ENCODE data around the gene TFF2. TPM values are rescaled to one million over a fixed set of nuclear protein-coding genes. Genes with fewer than 3 reads are reported as not detected.

The TFF2 gene, protein sequence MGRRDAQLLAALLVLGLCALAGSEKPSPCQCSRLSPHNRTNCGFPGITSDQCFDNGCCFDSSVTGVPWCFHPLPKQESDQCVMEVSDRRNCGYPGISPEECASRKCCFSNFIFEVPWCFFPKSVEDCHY
- not detected in 2 replicates for polyA plus RNA-seq (2012; rRNA removed)
- polyA plus RNA-seq (2012; cell fraction: cytosol; rRNA removed) = not detected in 2 replicates
- not detected in 2 replicates for polyA plus RNA-seq (2012; cell fraction: nucleus; rRNA removed)

DNA sequence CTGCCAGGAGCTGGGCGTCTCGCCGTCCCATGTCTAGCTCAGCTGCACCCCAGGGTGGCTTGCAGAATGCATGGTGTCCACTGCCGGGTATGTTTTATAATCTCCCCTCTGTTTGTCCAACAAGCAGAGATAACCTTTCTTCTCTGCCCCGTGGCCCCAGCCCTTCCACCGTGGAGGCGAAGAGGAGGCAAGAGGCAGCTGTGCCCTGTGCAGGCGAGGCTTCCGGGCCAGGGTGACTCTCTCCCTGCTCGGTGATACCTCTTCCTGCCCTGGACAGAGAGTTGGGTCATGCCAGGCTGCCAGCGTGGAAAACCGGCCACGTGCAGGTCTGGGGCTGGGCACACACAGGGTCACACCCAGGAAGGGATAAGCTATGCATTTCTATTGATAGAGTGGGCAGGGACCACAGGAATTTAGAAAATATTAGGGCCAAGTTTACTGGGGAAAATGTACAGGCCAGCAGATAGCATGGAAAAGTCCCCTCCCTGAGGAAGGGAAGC, at the start of gene TFF2:
TFF2 (minus strand) TSS at position 68 of the 500 bp plus-strand sequence; CDS start at position 31, 37 bp downstream.
- DNase-seq = no peak

DNA sequence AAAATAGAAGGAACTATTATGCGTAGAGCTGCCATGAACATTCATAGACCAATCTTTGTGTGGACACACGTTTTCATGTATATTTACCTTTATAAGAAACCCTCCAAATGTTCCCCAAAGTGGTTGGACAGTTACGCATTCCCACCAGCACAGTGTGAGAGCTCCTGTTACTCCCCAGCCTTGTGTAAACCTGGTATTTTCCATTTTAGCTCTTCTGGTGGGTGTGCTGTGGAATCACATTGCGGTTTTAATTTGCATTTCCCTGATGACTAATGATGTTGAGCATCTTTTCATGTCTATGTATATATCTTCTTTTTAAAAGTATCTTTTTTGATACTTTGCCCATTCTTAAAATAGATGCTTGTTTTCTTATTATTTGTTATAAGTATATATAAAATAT, 49.7 kb upstream of the TFF2 start:
- no peaks in the 10 kb centered on the region for H3K9me3 ChIP-seq
- no peak for DNase-seq
- WGBS (ENCODE audit: low lambda C conversion rate) = 34% methylated on average over 4 of the region's 4 CpGs
- no peaks in the 10 kb centered on the region for H3K9me2 ChIP-seq
- H3K4me3 ChIP-seq (ENCODE audit: low read depth in 2 of 2, low read length in 1 of 2) = no peak overlapping the region
- ChIA-PET POLR2A (no interaction called here), CTCF (no interaction called here)
- no peaks in the 10 kb centered on the region for H3K79me2 ChIP-seq (ENCODE audit: insufficient read depth)
- no peak overlapping the region for H3K27ac ChIP-seq (ENCODE audit: low read depth in 2 of 2, low read length in 1 of 2)
- no peaks in the 10 kb centered on the region for H3F3A ChIP-seq (replicated peaks; ENCODE audit: insufficient read depth)
- no peaks in the 10 kb centered on the region for H3K27me3 ChIP-seq (ENCODE audit: insufficient read depth)
- H4K20me1 ChIP-seq (ENCODE audit: insufficient read depth) = no peaks in the 10 kb centered on the region
- no peak overlapping the region for H3K9ac ChIP-seq
- no peaks in the 10 kb centered on the region for H3K4me1 ChIP-seq (ENCODE audit: control insufficient read depth in 1 of 2, insufficient read depth in 2 of 2, low read depth in 1 of 2, low read length in 1 of 2)
- no peak overlapping the region for H3K4me2 ChIP-seq
- H3K36me3 ChIP-seq (replicated peaks in 1 of 2; ENCODE audit: control insufficient read depth in 1 of 2, insufficient read depth in 2 of 2, low read length in 1 of 2) = no peaks in the 10 kb centered on the region
- H2AFZ ChIP-seq (ENCODE audit: low read depth) = no peak overlapping the region
- no peak for TF ChIP-seq MEF2A (IDR thresholded peaks at IDR 0.05; ENCODE audit: borderline replicate concordance, low read depth)
- TF ChIP-seq, protein P1, sequence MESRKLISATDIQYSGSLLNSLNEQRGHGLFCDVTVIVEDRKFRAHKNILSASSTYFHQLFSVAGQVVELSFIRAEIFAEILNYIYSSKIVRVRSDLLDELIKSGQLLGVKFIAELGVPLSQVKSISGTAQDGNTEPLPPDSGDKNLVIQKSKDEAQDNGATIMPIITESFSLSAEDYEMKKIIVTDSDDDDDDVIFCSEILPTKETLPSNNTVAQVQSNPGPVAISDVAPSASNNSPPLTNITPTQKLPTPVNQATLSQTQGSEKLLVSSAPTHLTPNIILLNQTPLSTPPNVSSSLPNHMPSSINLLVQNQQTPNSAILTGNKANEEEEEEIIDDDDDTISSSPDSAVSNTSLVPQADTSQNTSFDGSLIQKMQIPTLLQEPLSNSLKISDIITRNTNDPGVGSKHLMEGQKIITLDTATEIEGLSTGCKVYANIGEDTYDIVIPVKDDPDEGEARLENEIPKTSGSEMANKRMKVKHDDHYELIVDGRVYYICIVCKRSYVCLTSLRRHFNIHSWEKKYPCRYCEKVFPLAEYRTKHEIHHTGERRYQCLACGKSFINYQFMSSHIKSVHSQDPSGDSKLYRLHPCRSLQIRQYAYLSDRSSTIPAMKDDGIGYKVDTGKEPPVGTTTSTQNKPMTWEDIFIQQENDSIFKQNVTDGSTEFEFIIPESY (IDR thresholded peaks at IDR 0.05; ENCODE audit: borderline replicate concordance, low read depth) = no peak
- no peak for TF ChIP-seq TEAD4 (IDR thresholded peaks at IDR 0.05; ENCODE audit: borderline replicate concordance, insufficient read depth)
- TF ChIP-seq NFIC (IDR thresholded peaks at IDR 0.05; ENCODE audit: borderline replicate concordance) = no peak
- no peak for TF ChIP-seq SMC3 (IDR thresholded peaks at IDR 0.05; ENCODE audit: low read depth, low read length)
- no peak for TF ChIP-seq TAF1 (IDR thresholded peaks at IDR 0.05; ENCODE audit: borderline replicate concordance, low read depth, low read length)
- TF ChIP-seq NRF1 (IDR thresholded peaks at IDR 0.05; ENCODE audit: low read depth, low read length) = no peak
- TF ChIP-seq GATA2 (CRISPR knock-in tag; IDR thresholded peaks at IDR 0.05) = no peak
- TF ChIP-seq, protein P2, sequence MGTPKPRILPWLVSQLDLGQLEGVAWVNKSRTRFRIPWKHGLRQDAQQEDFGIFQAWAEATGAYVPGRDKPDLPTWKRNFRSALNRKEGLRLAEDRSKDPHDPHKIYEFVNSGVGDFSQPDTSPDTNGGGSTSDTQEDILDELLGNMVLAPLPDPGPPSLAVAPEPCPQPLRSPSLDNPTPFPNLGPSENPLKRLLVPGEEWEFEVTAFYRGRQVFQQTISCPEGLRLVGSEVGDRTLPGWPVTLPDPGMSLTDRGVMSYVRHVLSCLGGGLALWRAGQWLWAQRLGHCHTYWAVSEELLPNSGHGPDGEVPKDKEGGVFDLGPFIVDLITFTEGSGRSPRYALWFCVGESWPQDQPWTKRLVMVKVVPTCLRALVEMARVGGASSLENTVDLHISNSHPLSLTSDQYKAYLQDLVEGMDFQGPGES (IDR thresholded peaks at IDR 0.05; ENCODE audit: low read depth, low read length) = no peak
- no peak for TF ChIP-seq SIN3A (IDR thresholded peaks at IDR 0.05; ENCODE audit: borderline replicate concordance, low read depth, low read length)
- TF ChIP-seq, protein P3, sequence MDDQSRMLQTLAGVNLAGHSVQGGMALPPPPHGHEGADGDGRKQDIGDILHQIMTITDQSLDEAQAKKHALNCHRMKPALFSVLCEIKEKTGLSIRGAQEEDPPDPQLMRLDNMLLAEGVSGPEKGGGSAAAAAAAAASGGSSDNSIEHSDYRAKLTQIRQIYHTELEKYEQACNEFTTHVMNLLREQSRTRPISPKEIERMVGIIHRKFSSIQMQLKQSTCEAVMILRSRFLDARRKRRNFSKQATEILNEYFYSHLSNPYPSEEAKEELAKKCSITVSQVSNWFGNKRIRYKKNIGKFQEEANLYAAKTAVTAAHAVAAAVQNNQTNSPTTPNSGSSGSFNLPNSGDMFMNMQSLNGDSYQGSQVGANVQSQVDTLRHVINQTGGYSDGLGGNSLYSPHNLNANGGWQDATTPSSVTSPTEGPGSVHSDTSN (IDR thresholded peaks at IDR 0.05) = no peak
- no peak for TF ChIP-seq EP300 (IDR thresholded peaks at IDR 0.05; ENCODE audit: borderline replicate concordance in 1 of 2, low read depth in 1 of 2, low read length in 1 of 2)
- no peak for TF ChIP-seq JUND (IDR thresholded peaks at IDR 0.05)
- TF ChIP-seq, protein P4, sequence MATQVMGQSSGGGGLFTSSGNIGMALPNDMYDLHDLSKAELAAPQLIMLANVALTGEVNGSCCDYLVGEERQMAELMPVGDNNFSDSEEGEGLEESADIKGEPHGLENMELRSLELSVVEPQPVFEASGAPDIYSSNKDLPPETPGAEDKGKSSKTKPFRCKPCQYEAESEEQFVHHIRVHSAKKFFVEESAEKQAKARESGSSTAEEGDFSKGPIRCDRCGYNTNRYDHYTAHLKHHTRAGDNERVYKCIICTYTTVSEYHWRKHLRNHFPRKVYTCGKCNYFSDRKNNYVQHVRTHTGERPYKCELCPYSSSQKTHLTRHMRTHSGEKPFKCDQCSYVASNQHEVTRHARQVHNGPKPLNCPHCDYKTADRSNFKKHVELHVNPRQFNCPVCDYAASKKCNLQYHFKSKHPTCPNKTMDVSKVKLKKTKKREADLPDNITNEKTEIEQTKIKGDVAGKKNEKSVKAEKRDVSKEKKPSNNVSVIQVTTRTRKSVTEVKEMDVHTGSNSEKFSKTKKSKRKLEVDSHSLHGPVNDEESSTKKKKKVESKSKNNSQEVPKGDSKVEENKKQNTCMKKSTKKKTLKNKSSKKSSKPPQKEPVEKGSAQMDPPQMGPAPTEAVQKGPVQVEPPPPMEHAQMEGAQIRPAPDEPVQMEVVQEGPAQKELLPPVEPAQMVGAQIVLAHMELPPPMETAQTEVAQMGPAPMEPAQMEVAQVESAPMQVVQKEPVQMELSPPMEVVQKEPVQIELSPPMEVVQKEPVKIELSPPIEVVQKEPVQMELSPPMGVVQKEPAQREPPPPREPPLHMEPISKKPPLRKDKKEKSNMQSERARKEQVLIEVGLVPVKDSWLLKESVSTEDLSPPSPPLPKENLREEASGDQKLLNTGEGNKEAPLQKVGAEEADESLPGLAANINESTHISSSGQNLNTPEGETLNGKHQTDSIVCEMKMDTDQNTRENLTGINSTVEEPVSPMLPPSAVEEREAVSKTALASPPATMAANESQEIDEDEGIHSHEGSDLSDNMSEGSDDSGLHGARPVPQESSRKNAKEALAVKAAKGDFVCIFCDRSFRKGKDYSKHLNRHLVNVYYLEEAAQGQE (IDR thresholded peaks at IDR 0.05; ENCODE audit: low read depth, low read length) = no peak
- TF ChIP-seq RFX5 (IDR thresholded peaks at IDR 0.05; ENCODE audit: low read length) = no peak
- no peak for TF ChIP-seq ELF1 (IDR thresholded peaks at IDR 0.05)

More for the DNA sequence above, at the start of gene TFF2:
- H3K27me3 ChIP-seq (ENCODE audit: insufficient read depth) = no peaks in the 10 kb centered on the region
- TF ChIP-seq, protein P5, sequence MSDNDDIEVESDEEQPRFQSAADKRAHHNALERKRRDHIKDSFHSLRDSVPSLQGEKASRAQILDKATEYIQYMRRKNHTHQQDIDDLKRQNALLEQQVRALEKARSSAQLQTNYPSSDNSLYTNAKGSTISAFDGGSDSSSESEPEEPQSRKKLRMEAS (IDR thresholded peaks at IDR 0.05; ENCODE audit: low read depth) = no peak
- TF ChIP-seq FOXJ3 (CRISPR knock-in tag; IDR thresholded peaks at IDR 0.05) (no peak), MXI1 (IDR thresholded peaks at IDR 0.05; ENCODE audit: low read depth, low read length) (no peak), NFIC (IDR thresholded peaks at IDR 0.05; ENCODE audit: borderline replicate concordance) (no peak), RXRA (IDR thresholded peaks at IDR 0.05; ENCODE audit: borderline replicate concordance, low read depth) (no peak), TEAD4 (IDR thresholded peaks at IDR 0.05; ENCODE audit: borderline replicate concordance, insufficient read depth) (no peak)
- H3K4me1 ChIP-seq (ENCODE audit: control insufficient read depth in 1 of 2, insufficient read depth in 2 of 2, low read depth in 1 of 2, low read length in 1 of 2) = no peaks in the 10 kb centered on the region
- H2AFZ ChIP-seq (ENCODE audit: low read depth) = no peak within 1 kb of the TSS
- H3K27ac ChIP-seq (ENCODE audit: low read depth in 2 of 2, low read length in 1 of 2) = no peak within 1 kb of the TSS
- no peaks in the 10 kb centered on the region for H3K36me3 ChIP-seq (replicated peaks in 1 of 2; ENCODE audit: control insufficient read depth in 1 of 2, insufficient read depth in 2 of 2, low read length in 1 of 2)
- H3K9ac ChIP-seq = no peak within 1 kb of the TSS
- no peaks in the 10 kb centered on the region for H3K9me2 ChIP-seq
- no peaks in the 10 kb centered on the region; the same call in 1 of the 2 replicates for H3K9me3 ChIP-seq
- no peak within 1 kb of the TSS for H3K4me3 ChIP-seq (ENCODE audit: low read depth in 2 of 2, low read length in 1 of 2)
- no peaks in the 10 kb centered on the region for H4K20me1 ChIP-seq (ENCODE audit: insufficient read depth)
- ChIA-PET CTCF (interaction anchor here (0.9 kb wide), 1 partner anchor 14 kb away, joined by 3 read pairs; no protein-coding TSS in a partner anchor), POLR2A (no interaction called here)
- 33% methylated on average over 9 of the region's 13 CpGs for WGBS (ENCODE audit: low lambda C conversion rate)
- H3K4me2 ChIP-seq = no peak within 1 kb of the TSS
- H3K79me2 ChIP-seq (ENCODE audit: insufficient read depth) = no peaks in the 10 kb centered on the region
- no peaks in the 10 kb centered on the region for H3F3A ChIP-seq (replicated peaks; ENCODE audit: insufficient read depth)

Measured in SK-N-SH (cell line).